ENCODE measurements around the gene VDR. TPM values are rescaled to one million over a fixed set of nuclear protein-coding genes. Genes with fewer than 3 reads are reported as not detected.

Gene VDR
- total RNA-seq, 1 experiment from 2014 or later, result 9.5 TPM

GRCh38 chr12:47846294-47846996 is 58.3 kb downstream of the VDR start:
- Histone ChIP-seq H3K4me1 (ENCODE audit: control insufficient read depth in 1 of 2, insufficient read depth in 2 of 2, low read length in 2 of 2) (peaks cover 0 to 10% of the 10 kb centered on the region in 2 experiments; a peak in 1 of 4 replicates), H3K79me2 (ENCODE audit: insufficient read depth, low read length) (no peaks in the 10 kb centered on the region), H3K27me3 (ENCODE audit: insufficient read depth, low read length) (no peaks in the 10 kb centered on the region), H4K20me1 (ENCODE audit: insufficient read depth) (no peaks in the 10 kb centered on the region), H3K9ac (ENCODE audit: low read length) (no peak overlapping the region), H3K36me3 (ENCODE audit: control insufficient read depth in 1 of 2, insufficient read depth in 2 of 2, low read length in 2 of 2) (no peaks in the 10 kb centered on the region), H3K9me2 (ENCODE audit: insufficient read depth) (no peaks in the 10 kb centered on the region), H3K4me3 (replicated peaks in 1 of 2; ENCODE audit: low read depth in 1 of 2, low read length in 2 of 2) (no peak overlapping the region), H3K9me3 (ENCODE audit: control insufficient read depth in 1 of 2, insufficient read depth in 1 of 2, low read depth in 1 of 2, low read length in 2 of 2) (no peaks in the 10 kb centered on the region), H3K4me2 (ENCODE audit: low read length) (no peak overlapping the region), H2AFZ (ENCODE audit: low read depth, low read length, poor library complexity, severe bottlenecking) (no peak overlapping the region), H3K27ac (ENCODE audit: low read depth, low read length) (no peak overlapping the region)
- ChIA-PET RAD21 (ENCODE audit: low non-redundant PET in 1 of 2, low total read pairs in 2 of 2, uncharacterized antibody in 2 of 2, unreplicated experiment in 2 of 2) (no interaction called here), CTCF (interaction anchor here (2.3 kb wide), 1 partner anchor 8 kb away, joined by 15 read pairs; no protein-coding TSS in a partner anchor), POLR2A (no interaction called here)
- no TSS peak for BruUV-seq (replicated peaks)
- intact Hi-C loops (cut with micrococcal nuclease), result no loop called here
- ATAC-seq, result no peak
- no peak for DNase-seq (ENCODE audit: low read depth, low spot score)
- TF ChIP-seq ZNF274 (IDR thresholded peaks at IDR 0.05; ENCODE audit: low read depth, low read length), result no peak
- no peak for TF ChIP-seq REST (IDR thresholded peaks at IDR 0.05; ENCODE audit: low read depth)
- TF ChIP-seq SIN3A (IDR thresholded peaks at IDR 0.05; ENCODE audit: low read depth), result no peak
- no peak for TF ChIP-seq ELF1 (IDR thresholded peaks at IDR 0.05; ENCODE audit: borderline replicate concordance, low read depth)
- TF ChIP-seq ZFX (IDR thresholded peaks at IDR 0.05), result no peak
- no peak for TF ChIP-seq ATF3 (IDR thresholded peaks at IDR 0.05)

Data from HCT116 (cell line).